Stimulated activated CD8-positive, alpha-beta memory T cell treated with anti-CD3 and anti-CD28 coated beads, Interleukin-4, amount 100 ng/mL, for 1 hour (primary cell): ENCODE results near the gene PAN3.

Source experiments
- DNase-seq, 2 donors: peaks; one replicate each; pipeline ENCODE4 v3.0.0-alpha.2; 2020; ENCODE audit warnings: low read depth in 2 of 2, low spot score in 1 of 2

Gene PAN3

GRCh38 chr13:28283600-28283999 is 145.3 kb downstream of the PAN3 start:
- DNase-seq, result no peak

- no peak for DNase-seq
These were observed 147.9 kb downstream of the PAN3 start for GRCh38 chr13:28286263-28286662.

- no peak for DNase-seq
These were observed 159.0 kb downstream of the PAN3 start for GRCh38 chr13:28297341-28297740.

GRCh38 chr13:28299916-28300315 is 161.6 kb downstream of the PAN3 start:
- DNase-seq, result no peak

GRCh38 chr13:28301839-28302238 is 163.5 kb downstream of the PAN3 start:
- no peak for DNase-seq

GRCh38 chr13:28306325-28306724 is 168.0 kb downstream of the PAN3 start:
- no peak for DNase-seq

- no peak for DNase-seq
These were observed 175.2 kb downstream of the PAN3 start for GRCh38 chr13:28313579-28313978.

- DNase-seq, result no peak
These were observed 176.5 kb downstream of the PAN3 start for GRCh38 chr13:28314879-28315278.

- DNase-seq, result no peak
These were observed 177.8 kb downstream of the PAN3 start for GRCh38 chr13:28316129-28316528.

GRCh38 chr13:28316836-28317235 is 178.5 kb downstream of the PAN3 start:
- no peak for DNase-seq

- no peak for DNase-seq
These were observed 180.2 kb downstream of the PAN3 start for GRCh38 chr13:28318496-28318895.

- DNase-seq, result no peak
These were observed 181.2 kb downstream of the PAN3 start for GRCh38 chr13:28319528-28319927.

- no peak for DNase-seq
These were observed 181.9 kb downstream of the PAN3 start for GRCh38 chr13:28320209-28320608.

- DNase-seq, result no peak
These were observed 182.7 kb downstream of the PAN3 start for GRCh38 chr13:28320884-28321574.

- DNase-seq, result no peak
These were observed 183.4 kb downstream of the PAN3 start for GRCh38 chr13:28321756-28322155.

GRCh38 chr13:28322256-28322905 is 184.0 kb downstream of the PAN3 start:
- no peak for DNase-seq

- DNase-seq, result peak in 1 of 2 donors; percentile 10
These were observed 185.9 kb downstream of the PAN3 start for GRCh38 chr13:28324181-28324789.

- no peak for DNase-seq
These were observed 186.7 kb downstream of the PAN3 start for GRCh38 chr13:28325022-28325421.

GRCh38 chr13:28326056-28326455 is 187.7 kb downstream of the PAN3 start:
- DNase-seq, result no peak

- no peak for DNase-seq
These were observed 189.3 kb downstream of the PAN3 start for GRCh38 chr13:28327373-28328270.

- no peak for DNase-seq
These were observed 189.9 kb downstream of the PAN3 start for GRCh38 chr13:28328271-28328607.
